Loucy (cell line): Measurements from ENCODE around the gene ZNF148.

ENCODE experiments used
- EZH2phosphoT487 ChIP-seq: fragments of 200-600 bp; IDR thresholded peaks from 2 replicates; pipeline ENCODE4 v1.6.1; 2018; ENCODE audit warnings: antibody characterized with exemption, mild to moderate bottlenecking, moderate library complexity, borderline replicate concordance
- TF ChIP-seq, protein P1 (sequence below): fragments of 200-600 bp; sonication (generic); conservative IDR thresholded peaks from 2 replicates; pipeline ENCODE4 v1.5.1; 2014; ENCODE audit warnings: mild to moderate bottlenecking, antibody characterized with exemption, low read length

DNA sequence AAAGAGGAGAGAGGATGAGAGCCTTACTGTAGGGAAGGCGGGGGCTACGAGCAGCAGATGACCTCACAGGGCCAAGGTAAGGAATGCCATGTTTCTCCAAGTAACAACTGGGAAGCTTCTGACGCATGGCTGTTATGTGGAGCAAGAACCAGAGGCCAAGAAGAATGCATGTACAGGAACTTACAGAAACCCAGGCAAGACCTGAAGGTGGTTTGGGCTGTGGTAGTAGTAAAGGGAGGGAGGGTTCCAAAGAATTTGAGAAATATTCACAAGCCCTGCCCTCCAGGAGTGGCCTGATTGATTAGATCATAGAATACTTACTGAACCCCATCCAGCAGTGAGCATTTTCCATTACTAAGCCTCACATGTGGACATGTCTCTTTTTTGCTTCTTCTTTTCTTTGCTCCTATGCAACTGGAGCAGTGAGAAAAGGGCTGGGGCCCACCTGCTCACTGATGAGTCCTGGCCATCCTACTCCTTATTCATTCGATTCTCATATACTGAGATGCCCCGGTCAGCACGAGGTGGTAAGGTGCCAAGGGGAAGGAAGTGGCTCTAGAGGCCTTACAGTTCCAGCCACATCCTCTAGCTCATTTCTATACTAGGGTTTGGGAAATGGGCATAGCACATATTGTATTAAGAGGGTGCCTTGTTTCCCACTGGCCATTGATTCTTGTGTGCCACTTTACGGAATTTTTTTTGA is 154.2 kb downstream of the ZNF148 start:
- TF ChIP-seq, protein P1, sequence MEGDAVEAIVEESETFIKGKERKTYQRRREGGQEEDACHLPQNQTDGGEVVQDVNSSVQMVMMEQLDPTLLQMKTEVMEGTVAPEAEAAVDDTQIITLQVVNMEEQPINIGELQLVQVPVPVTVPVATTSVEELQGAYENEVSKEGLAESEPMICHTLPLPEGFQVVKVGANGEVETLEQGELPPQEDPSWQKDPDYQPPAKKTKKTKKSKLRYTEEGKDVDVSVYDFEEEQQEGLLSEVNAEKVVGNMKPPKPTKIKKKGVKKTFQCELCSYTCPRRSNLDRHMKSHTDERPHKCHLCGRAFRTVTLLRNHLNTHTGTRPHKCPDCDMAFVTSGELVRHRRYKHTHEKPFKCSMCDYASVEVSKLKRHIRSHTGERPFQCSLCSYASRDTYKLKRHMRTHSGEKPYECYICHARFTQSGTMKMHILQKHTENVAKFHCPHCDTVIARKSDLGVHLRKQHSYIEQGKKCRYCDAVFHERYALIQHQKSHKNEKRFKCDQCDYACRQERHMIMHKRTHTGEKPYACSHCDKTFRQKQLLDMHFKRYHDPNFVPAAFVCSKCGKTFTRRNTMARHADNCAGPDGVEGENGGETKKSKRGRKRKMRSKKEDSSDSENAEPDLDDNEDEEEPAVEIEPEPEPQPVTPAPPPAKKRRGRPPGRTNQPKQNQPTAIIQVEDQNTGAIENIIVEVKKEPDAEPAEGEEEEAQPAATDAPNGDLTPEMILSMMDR = no peak
- TF ChIP-seq EZH2phosphoT487 = no peak
